SIG-M5 treated with dmso at 0.1 percent for 504 hours (cell line): ENCODE data around the gene MID2.
"Not testable (repeated sequence)": the region's sequence is repeated elsewhere in the genome, so short reads cannot be mapped to it uniquely, and the experiment has no call there.

Experiments used
- DNase-seq: peaks from one replicate; lab custom pipeline; 2025; ENCODE audit not compliant: unreplicated experiment; lab: John Stamatoyannopoulos, UW

Gene MID2

GRCh38 chrX:107840971-107841370 is 15.3 kb downstream of the MID2 start:
- no peak for DNase-seq

DNA sequence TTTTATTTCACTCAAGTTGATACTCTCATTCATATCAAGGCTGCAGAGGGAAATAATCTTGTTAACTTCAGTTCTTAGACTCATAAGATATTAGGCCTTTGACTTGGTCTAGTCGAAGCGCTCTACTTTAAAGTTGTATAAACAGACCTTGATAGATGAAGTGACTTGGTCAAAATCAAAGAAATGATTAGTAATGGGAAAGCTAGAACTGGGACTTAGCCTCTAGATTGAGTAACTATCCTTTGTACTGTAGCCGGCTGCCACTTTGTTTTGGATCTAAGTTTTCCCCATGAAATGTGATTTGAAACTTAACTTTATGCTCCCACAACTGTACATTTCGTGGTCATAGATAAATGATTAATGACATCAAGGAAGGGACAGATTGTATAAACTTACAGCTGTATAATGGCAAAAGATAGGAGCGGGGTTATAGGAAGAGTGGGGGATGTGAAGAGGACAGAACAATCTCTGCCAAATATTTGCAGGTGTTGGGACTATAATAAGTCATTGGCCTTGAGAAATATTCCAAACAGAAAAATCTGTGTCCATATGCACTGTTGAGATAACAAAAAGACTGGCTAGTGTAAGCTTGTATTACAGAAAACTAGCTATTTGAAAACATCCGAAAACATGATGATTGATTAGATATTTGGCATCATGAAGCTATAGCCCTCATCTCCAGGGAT is 17.2 kb downstream of the MID2 start:
- no peak for DNase-seq

DNA sequence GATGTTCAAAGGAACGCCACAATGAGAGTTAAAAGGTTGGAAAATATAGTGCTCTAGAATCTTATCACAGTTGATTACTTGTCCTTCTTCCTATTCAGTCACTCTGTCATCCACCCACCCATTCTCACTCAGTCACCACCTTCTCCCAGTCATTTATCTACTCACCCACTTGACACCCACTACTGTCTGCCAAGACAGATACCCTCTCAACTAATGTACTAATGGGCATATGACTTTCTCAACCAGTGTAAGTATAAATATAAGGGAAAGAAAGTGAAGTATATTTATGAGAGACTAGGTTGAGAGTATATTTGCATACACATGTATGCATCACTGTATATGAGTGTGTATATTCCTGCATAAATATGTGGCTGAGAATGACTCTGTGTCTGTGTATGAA is 20.0 kb downstream of the MID2 start:
- no peak for DNase-seq

- DNase-seq = no peak
Measured at GRCh38 chrX:107848591-107848990, 22.9 kb downstream of the MID2 start.

DNA sequence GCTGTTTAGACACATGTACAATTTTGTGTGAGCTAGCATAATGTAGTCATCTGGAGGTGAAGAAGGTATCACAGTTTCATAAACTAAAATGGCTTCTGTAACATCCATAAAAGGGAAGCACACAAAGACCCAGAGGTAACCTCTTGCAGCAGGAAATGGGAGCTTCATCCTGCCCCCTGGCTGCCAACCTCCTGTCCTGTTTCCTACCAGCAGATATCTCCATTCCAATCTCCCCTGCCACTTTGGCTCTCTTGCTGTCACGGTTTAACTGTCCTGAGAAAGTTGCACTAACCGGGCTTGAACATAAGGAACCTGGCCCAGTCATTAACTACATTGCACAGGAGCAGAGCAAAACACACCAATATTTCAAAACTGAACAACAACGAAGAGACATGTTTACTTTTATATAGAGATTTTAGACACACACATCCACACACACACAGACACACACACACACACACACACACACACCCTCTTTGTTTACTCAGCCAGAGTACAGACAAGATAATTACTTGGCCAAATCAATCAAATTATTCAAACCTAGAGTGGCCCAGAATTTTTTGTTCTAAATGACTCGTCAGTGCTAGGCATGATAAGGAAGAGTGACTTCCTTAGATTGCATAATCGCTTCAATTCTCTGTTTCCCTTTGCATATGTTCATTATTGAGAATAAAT is 24.2 kb downstream of the MID2 start:
- no peak for DNase-seq

DNA sequence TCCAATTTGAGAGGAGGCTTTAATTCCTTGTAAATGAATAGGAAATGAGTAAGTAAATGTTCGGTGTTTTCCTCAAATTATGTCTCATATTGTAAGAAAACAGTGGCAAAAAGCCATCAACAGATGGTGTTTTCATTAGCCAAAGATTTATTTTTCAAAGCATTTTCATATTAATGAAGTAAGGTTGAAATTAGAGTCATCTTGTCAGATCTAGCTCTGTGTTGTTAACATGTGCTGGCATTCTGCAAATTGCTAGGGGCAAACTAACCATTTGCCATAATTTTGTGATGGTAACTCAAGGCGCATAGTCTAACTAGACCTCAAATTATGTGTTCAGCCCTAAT is 24.7 kb downstream of the MID2 start:
- DNase-seq = no peak

DNA sequence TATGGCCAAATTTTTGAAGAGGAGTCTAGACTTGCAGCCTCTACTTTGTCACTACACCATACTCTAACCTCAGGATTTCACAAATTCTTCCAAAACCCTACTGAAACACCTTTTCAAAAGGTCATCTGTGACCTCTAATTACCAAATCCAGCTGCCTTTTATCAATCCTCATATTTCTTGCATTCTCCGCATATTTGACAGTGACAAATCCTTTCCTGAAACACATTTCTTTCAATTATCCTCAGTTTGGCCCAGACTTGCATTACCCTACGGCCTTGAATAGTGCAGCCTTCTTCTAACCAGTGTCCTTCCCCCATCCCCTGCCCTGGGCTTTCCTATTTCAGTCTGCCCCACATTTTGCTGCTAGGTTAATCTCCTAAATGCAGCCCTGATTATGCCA is 25.5 kb downstream of the MID2 start:
- no peak for DNase-seq

DNA sequence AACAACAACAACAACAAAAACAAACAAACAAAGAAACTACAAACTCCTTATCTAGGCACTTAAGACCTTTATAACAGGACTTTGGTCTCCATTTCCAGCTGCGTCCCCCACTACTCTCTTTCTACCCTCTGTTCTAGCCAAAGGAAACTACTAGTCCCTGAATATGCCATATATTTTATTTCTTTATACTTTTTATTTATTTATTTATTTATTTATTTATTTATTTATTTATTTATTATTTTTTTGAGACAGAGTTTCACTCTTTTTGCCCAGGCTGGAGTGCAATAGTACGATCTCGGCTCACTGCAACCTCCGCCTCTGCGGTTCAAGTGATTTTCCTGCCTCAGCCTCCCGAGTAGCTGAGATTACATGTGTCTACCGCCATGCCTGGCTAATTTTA is 26.0 kb downstream of the MID2 start:
- DNase-seq = not testable (repeated sequence)

- DNase-seq = no peak
Measured at GRCh38 chrX:107856289-107856688, 30.6 kb downstream of the MID2 start.

- DNase-seq = not testable (repeated sequence)
Measured at GRCh38 chrX:107857041-107857440, 31.4 kb downstream of the MID2 start.

DNA sequence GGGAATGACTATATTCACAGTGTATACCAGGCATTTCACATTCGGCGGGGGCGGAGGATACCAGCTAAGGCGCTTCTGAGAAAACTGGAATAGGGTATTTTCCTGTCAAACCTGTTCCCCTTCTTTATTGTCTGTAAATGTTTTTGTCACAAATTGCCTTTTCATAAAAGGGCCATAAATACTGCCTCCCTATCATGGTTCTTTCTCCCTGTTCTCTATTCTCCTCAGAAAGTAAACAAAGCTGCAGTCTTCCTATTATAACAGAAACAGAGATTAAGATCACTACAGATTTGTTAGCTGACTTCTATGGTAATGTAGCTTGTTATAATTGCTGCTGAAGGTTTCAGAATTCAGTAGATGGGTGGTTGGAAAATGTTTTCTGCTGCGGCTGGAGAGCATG is 32.2 kb downstream of the MID2 start:
- no peak for DNase-seq

GRCh38 chrX:107861056-107861455 is 35.4 kb downstream of the MID2 start:
- no peak for DNase-seq

GRCh38 chrX:107871136-107871535 is 45.5 kb downstream of the MID2 start:
- no peak for DNase-seq

- no peak for DNase-seq
Measured at GRCh38 chrX:107878106-107878505, 52.4 kb downstream of the MID2 start.

DNA sequence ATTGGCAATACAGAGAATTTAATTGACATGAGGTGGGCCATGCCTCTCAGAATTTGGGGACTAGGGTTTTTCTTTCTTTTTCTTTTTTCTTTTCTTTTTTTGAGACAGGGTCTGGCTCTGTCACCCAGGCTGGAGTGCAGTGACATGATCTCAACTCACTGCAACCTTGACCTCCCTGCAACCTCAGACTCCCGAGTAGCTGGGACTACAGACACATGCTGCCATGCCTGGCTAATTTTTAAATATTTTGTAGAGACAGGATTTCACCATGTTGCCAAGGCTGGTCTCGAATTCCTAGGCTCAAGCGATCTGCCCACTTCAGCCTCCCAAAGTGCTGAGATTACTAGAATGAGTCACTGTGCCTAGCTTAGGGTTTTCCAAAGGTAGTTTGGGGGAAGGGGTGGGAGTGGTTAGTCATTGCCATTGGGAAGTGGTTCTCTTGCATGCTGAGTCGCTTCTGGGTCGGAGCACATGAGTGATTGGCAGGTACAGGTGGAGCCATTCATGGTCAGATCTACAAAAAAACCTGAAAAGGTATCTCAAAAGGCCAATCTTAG is 54.5 kb downstream of the MID2 start:
- DNase-seq = no peak

GRCh38 chrX:107894038-107894437 is 68.4 kb downstream of the MID2 start:
- DNase-seq = peak; percentile 24

GRCh38 chrX:107902721-107903120 is 77.1 kb downstream of the MID2 start:
- DNase-seq = no peak

GRCh38 chrX:107905366-107905765 is 79.7 kb downstream of the MID2 start:
- no peak for DNase-seq

DNA sequence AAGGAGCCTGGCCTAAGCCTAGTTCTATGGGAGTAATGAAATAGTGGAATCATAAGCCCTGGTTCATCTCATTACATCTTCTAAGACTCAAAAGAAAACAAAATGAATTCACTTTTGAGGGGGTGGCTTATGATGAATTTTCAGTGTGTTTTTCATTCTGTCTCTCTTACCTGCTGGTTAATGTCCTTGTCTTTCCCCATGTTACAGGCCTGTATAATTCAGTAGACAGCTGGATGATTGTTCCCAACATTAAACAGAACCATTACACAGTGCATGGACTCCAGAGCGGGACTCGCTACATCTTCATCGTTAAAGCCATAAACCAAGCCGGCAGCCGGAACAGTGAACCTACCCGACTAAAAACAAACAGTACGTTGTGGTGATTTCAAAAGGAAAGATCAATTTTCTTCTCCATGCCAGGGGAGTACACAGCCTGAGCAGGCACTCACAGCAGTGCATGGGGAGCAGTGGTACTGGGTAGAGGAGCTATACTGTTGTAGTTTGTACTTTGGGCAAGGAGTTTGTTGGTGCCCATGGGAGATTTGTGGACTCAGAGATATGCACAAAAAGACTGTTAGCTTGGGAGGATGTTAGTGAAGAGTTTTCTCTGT is 98.6 kb downstream of the MID2 start:
- DNase-seq = no peak

DNA sequence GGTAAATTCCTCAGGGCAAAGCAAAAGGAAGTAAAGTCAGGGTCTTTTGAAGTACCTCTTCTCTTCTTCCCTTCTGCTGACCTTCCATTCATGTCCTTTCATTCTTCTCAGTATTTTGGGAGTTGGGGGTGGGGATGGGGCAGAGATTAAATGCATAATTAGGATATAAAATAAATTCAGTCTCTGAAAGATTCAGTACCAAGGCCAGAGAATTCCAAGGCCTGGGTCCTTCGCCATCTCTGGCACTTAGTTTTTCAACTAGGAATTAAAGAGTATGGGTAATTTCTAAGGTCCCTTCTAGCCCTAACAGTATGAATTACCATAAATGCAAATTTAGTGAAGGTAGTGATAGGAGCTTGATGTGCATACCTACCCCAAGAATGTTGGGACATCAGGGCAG is 108.6 kb downstream of the MID2 start:
- no peak for DNase-seq

DNA sequence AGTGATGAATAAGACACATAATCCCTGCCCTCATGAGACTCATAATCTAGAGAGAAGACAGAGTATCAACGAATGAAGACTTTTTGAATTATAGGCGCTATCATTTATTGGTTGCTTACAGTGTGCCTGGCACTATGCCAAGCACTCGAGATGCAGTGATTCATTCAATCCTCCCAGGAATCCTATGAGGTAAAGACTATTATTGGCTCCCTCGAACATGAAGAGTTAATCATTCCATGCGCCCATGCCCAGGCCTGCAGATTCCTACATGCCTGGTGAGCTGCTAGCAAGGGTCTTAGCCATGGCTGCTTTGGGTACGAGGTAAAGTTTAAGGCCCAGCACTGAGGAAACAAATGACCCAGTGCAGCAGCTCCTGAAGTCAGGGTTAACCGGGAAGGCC is 109.5 kb downstream of the MID2 start:
- no peak for DNase-seq
